GM12801 (cell line): ENCODE data around the gene EXT2.

Source experiments
- TF ChIP-seq, protein P1 (sequence below): IDR thresholded peaks from one replicate; pipeline ENCODE4 v1.5.1; 2011; ENCODE audit warnings: control low read depth; ENCODE audit not compliant: insufficient read length; ENCODE audit errors: extremely low read depth

Gene EXT2

DNA sequence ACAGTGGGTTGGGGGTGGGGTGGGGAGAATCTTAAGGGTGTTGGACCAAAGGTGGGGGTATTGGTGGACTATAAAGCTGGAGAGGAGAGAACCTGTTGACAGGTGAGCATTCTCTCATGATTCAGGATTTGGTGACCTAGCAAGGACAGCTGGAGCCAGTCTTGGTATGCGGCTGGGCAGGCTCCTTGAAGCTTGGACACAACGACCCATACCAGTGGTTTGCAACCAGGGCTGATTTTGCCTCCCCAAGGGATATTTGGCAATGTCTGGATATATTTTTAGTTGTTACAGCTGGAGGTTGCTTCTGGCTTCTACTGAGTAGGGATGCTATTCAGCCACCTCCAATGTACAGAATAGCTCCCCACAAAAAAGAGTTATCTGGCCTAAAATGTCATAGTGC is 5.6 kb downstream of the EXT2 start:
- TF ChIP-seq, protein P1, sequence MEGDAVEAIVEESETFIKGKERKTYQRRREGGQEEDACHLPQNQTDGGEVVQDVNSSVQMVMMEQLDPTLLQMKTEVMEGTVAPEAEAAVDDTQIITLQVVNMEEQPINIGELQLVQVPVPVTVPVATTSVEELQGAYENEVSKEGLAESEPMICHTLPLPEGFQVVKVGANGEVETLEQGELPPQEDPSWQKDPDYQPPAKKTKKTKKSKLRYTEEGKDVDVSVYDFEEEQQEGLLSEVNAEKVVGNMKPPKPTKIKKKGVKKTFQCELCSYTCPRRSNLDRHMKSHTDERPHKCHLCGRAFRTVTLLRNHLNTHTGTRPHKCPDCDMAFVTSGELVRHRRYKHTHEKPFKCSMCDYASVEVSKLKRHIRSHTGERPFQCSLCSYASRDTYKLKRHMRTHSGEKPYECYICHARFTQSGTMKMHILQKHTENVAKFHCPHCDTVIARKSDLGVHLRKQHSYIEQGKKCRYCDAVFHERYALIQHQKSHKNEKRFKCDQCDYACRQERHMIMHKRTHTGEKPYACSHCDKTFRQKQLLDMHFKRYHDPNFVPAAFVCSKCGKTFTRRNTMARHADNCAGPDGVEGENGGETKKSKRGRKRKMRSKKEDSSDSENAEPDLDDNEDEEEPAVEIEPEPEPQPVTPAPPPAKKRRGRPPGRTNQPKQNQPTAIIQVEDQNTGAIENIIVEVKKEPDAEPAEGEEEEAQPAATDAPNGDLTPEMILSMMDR = no peak

DNA sequence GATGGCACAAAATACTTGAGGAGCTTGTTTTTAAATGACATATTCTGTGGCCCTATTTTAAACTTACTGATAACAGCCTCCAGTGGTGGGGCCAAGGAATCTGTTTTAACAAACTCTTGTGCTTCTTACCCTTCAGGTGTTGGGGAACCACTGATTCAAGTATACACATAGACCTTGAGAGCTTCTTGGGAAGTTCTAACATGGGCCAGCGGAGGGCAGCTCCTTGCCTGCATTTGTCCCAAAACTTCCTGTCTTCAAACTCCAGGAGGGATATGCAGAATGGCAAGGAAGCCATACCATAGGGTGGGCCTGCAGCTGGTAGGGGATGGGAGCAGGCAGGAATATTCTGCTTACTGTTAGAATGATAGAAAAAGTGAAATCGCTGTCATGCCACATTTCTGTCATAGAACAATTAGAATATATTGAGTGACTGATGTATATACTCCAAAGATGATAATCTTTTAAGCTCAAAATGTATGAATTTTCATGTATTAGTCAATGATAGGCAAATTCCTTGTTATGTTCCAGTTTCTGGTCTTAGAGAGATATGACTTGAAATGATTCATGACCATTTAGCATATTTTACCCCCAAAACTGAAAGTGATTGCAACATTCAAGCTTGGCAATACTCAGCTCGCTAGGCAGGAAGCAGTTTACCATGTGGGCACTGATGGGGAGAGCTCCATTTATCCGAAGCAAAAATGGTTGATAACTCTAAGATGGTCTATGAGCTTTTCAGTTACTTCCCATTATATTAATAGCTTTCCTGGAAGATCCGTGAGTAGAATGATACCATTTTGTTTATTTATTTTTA is 9.2 kb downstream of the EXT2 start:
- TF ChIP-seq, protein P1 = no peak

DNA sequence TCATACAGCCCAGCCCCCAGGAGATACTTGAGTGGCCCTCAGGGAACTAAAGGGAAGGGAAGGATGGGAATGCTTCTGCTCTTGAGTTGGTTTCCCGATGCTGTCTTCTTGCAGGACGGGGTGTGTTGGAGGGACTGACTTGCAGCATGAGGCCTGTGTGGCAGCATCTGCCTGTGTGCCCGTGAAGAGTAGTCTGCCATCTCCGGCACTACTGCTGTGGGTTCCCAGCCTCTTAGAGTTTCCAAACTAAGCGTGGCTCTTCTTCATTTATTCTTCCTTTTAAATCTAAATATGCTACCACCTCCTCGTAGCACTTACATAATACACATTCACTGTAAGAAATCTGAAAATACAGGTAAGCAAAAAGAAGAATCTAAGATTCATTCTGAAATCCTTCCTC is 12.8 kb downstream of the EXT2 start:
- TF ChIP-seq, protein P1 = no peak

DNA sequence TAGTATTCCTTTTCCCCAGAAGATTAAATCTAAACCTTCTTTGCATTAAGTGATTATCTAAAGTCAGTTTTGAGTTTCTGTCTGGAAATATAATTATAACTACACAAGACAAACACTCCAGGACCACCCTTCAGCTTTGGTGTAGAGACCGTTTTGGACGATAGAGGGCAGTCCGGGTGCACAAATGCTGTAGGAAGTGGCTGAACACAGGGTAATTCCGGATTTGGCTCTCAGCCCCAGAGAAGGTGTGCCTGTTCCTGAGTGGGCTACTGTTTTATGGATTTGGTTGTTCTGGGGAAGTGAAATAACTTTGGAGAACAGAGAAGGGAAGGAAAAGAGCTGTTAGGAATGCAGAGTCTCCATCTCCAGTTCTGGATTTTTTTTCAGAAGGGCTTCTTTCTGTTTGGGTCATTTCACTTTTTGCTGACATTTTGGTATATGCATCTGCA is 14.8 kb downstream of the EXT2 start:
- TF ChIP-seq, protein P1 = peak; percentile 55

DNA sequence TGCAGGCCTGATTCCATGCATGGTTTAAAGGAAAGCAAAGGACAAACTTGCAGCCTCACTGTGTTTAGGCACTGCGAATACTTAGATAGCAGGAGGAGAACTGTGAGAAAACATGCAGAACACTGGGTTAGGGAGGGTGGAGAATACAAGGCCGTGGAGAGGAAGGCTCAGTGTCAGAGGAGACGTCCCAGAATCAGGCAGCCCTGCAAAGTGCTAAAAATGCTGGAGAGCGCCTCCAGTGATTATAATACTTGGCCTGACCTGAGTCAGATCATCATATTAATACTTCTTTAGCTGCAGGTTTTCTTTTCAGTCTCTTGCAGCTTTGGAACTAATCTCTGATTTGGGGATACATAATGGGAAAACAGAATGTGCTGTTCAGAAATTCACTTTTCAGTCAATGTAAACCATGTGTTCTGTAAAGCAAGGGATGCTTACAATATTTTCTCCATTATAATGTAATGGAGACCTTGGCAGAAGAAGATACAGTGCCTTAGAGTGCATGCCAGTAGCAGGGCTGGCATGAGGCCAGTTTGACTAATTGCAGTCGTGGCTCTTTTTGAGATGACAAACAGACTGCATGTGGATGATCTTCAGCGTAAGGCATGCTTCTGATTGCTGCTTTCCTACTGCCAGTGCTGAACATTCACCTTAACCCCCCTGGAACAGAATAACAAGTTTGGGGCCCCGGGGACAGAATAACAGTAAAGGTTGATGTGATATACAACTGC is 16.8 kb downstream of the EXT2 start:
- TF ChIP-seq, protein P1 = no peak

DNA sequence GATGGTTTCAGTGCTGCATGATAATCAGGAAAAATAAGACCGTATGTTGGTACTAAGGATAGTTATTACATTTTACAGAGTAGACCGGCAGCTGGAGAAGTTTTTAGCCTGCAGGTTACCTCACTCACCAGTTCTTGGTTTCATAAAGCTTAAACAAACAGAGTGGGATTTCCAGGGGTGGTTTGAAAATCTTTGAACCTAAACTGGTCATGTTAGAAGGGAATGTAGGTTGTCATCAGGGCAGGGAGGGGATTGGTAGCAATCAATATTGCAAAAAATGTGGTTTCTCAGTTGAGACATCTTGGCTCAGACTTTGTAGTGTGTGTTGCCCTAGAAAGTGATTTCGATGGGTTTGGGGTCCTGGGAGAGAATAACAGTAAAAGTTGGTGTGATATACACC is 17.5 kb downstream of the EXT2 start:
- TF ChIP-seq, protein P1 = no peak

DNA sequence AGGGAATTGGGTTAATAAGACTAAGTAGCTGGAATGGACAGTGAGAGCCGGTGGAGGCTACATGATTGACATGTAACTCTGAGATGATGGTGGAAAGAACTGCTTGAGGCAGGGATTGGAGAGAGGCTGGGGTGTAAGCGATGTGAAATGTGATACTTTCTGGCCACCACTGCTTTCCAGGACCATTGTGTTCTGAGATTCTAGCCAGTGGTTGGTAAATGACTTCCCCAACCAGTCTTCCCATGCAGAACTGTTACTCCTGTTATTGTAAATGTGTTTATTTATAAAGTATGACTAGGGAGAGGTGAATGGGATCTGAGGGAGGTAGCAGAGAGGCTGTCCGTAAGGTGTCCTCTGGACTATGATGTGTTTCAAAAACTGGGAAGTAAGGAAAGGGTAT is 18.1 kb downstream of the EXT2 start:
- TF ChIP-seq, protein P1 = no peak
